ENCODE results near the gene CD93.

CD93 gene

DNA sequence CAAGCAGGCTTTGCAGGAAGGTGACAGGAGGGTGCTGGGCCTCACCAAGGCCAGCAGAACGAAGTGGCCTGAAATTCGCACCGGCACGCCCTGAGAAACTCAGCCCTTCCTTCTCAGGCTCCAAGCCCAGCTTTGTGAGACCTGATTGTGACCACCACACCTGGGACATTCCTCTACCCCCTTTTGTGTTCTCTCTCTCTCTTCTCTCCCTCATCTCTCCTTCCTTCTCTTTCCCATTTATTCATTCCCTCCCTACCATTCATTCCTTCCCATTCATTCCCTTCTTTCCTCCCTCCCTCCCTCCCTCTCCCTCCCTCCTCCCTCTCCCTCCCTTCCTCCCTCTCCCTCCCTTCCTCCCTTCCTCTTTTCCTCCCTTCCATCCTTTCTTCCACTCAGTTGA lies 8.8 kb downstream of the CD93 start:
- Histone ChIP-seq H2AFZ (ENCODE audit: low read length) (no peak overlapping the region), H3K9me3 (ENCODE audit: insufficient read depth, low read depth, low read length) (no peaks in the 10 kb centered on the region), H3K4me1 (ENCODE audit: insufficient read depth, low read length, poor library complexity, severe bottlenecking) (peaks cover 26% of the 10 kb centered on the region), H3K4me2 (ENCODE audit: low read depth, low read length, poor library complexity, severe bottlenecking) (no peak overlapping the region), H4K20me1 (ENCODE audit: insufficient read depth, low read length, poor library complexity, severe bottlenecking) (peaks cover 21% of the 10 kb centered on the region), H3K79me2 (ENCODE audit: insufficient read depth, low read length) (peaks cover 36% of the 10 kb centered on the region), H3K9ac (ENCODE audit: low read depth, low read length, poor library complexity, severe bottlenecking) (no peak overlapping the region), H3K36me3 (ENCODE audit: insufficient read depth, low read length) (no peaks in the 10 kb centered on the region; the same call in 1 of the 2 replicates), H3K9me2 (replicated peaks; ENCODE audit: low read depth, low read length) (no peaks in the 10 kb centered on the region), H3K4me3 (ENCODE audit: low read length, poor library complexity, severe bottlenecking) (no peak overlapping the region), H3F3A (ENCODE audit: low read depth) (no peaks in the 10 kb centered on the region), H3K27me3 (ENCODE audit: insufficient read depth, low read length, poor library complexity, severe bottlenecking) (no peaks in the 10 kb centered on the region)
- TF ChIP-seq CTCF (conservative IDR thresholded peaks at IDR 0.05; ENCODE audit: low read length) (no peak), EZH2phosphoT487 (IDR thresholded peaks at IDR 0.05; ENCODE audit: borderline replicate concordance) (no peak)

GRCh38 chr20:23074052-23074451 lies 12.1 kb downstream of the CD93 start:
- Histone ChIP-seq H3K27me3 (ENCODE audit: insufficient read depth, low read length, poor library complexity, severe bottlenecking) (no peaks in the 10 kb centered on the region), H3K9me3 (ENCODE audit: insufficient read depth, low read depth, low read length) (no peaks in the 10 kb centered on the region), H3K4me3 (ENCODE audit: low read length, poor library complexity, severe bottlenecking) (no peak overlapping the region), H3K9me2 (replicated peaks; ENCODE audit: low read depth, low read length) (no peaks in the 10 kb centered on the region), H3K4me2 (ENCODE audit: low read depth, low read length, poor library complexity, severe bottlenecking) (no peak overlapping the region), H3F3A (ENCODE audit: low read depth) (no peaks in the 10 kb centered on the region), H4K20me1 (ENCODE audit: insufficient read depth, low read length, poor library complexity, severe bottlenecking) (peaks cover 4% of the 10 kb centered on the region), H3K79me2 (ENCODE audit: insufficient read depth, low read length) (peaks cover 4% of the 10 kb centered on the region; the same call in 1 of the 2 replicates), H3K4me1 (ENCODE audit: insufficient read depth, low read length, poor library complexity, severe bottlenecking) (no peaks in the 10 kb centered on the region), H2AFZ (ENCODE audit: low read length) (no peak overlapping the region), H3K36me3 (ENCODE audit: insufficient read depth, low read length) (no peaks in the 10 kb centered on the region), H3K9ac (ENCODE audit: low read depth, low read length, poor library complexity, severe bottlenecking) (no peak overlapping the region)
- TF ChIP-seq CTCF (conservative IDR thresholded peaks at IDR 0.05; ENCODE audit: low read length) (0 out of 2 replicates have a peak, but pooled peaks have one; percentile 18), EZH2phosphoT487 (IDR thresholded peaks at IDR 0.05; ENCODE audit: borderline replicate concordance) (no peak)

- H3K4me1 ChIP-seq (ENCODE audit: insufficient read depth, low read length, poor library complexity, severe bottlenecking) = no peaks in the 10 kb centered on the region
- no peak overlapping the region for H3K9ac ChIP-seq (ENCODE audit: low read depth, low read length, poor library complexity, severe bottlenecking)
- H3K27me3 ChIP-seq (ENCODE audit: insufficient read depth, low read length, poor library complexity, severe bottlenecking) = no peaks in the 10 kb centered on the region
- TF ChIP-seq EZH2phosphoT487 (IDR thresholded peaks at IDR 0.05; ENCODE audit: borderline replicate concordance) (no peak), CTCF (conservative IDR thresholded peaks at IDR 0.05; ENCODE audit: low read length) (no peak)
- H3K9me3 ChIP-seq (ENCODE audit: insufficient read depth, low read depth, low read length) = no peaks in the 10 kb centered on the region
- H3K9me2 ChIP-seq (replicated peaks; ENCODE audit: low read depth, low read length) = no peaks in the 10 kb centered on the region
- no peak overlapping the region for H2AFZ ChIP-seq (ENCODE audit: low read length)
- no peak overlapping the region for H3K4me2 ChIP-seq (ENCODE audit: low read depth, low read length, poor library complexity, severe bottlenecking)
- no peaks in the 10 kb centered on the region for H3K36me3 ChIP-seq (ENCODE audit: insufficient read depth, low read length)
- no peaks in the 10 kb centered on the region for H4K20me1 ChIP-seq (ENCODE audit: insufficient read depth, low read length, poor library complexity, severe bottlenecking)
- H3K4me3 ChIP-seq (ENCODE audit: low read length, poor library complexity, severe bottlenecking) = no peak overlapping the region
- H3K79me2 ChIP-seq (ENCODE audit: insufficient read depth, low read length) = no peaks in the 10 kb centered on the region
- H3F3A ChIP-seq (ENCODE audit: low read depth) = no peaks in the 10 kb centered on the region
Measured at GRCh38 chr20:23072892-23073586, 13.1 kb downstream of the CD93 start.

All from Loucy (cell line).